Stimulated activated CD8-positive, alpha-beta memory T cell treated with anti-CD3 and anti-CD28 coated beads, Interleukin-7, amount 100 ng/mL, for 24 hours (primary cell): ENCODE data around the gene PORCN.
"Not testable (repeated sequence)": the region's sequence is repeated elsewhere in the genome, so short reads cannot be mapped to it uniquely, and the experiment has no call there.

ENCODE experiments used
- DNase-seq: peaks from one replicate; pipeline ENCODE4 v3.0.0-alpha.2; 2020; ENCODE audit warnings: low read depth

The PORCN gene

DNA sequence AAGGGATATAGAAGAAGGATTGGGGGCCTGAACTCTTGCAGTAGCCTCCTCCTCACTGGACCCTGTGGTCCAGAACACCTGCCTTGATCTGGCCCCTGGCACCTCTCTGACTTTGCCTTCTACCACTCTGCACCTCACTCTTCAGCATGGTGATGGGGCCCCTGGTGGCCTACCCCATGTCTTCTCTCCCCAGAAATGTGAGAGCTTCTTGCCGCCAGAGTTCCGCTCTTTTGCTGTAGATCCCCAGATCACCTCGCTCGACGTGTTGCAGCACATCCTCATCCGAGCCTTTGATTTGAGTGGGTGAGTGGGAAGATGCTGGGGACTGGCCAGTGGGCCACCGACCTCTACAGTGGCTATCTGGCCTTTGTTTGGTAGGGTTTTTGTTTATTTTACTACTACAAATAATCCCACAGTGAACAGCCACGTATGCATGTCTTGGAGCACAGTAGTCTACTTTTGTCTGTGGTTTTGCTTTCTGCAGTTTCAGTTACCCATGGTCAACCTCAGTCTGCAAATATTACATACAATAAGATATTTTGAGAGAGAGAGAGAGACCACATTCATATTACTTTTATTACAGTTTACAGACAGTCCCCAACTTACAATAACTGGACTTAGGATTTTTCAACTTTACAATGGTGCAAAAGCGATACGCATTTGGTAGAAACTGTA, 32.5 kb downstream of the PORCN start:
- DNase-seq: no peak

DNA sequence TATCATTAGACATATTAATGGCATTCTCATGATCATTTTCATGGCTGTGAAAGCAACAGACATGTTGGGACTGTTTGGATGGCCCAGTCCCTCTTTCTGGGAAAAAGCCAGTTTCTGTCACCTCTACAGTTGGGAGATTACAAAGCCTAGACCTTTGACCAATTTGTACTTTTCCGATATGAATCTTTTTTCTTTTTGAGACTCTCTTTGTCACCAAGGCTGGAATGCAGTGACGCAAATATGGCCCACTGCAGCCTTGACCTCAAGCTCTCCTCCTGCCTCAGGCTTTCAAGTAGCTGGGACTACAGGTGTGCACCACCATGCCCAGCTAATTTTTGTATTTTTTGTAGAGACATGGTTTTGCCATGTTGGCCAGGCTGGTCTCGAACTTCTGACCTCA, 40.1 kb downstream of the PORCN start:
- DNase-seq: no peak

GRCh38 chrX:48555731-48556325, 47.0 kb downstream of the PORCN start:
- not testable (repeated sequence) for DNase-seq

DNA sequence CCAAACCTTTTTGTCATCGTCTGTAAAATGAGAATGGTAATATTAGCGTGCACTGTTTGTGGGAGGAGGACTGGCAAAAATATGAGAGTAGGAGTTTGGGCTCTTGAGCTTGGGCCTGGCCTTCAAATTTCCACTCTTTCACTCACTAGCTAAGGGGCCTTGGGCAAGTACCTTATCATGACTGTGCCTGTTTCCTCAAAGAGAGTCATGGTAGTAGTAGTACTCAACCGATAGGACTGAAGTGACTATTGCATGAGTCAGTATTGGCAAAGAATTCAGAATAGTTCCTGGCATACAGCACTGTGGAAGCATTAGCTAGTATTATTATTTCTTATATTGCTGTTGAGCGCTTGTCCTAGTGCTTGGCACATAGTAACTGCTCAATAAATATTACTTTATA, 49.5 kb downstream of the PORCN start:
- DNase-seq: no peak

DNA sequence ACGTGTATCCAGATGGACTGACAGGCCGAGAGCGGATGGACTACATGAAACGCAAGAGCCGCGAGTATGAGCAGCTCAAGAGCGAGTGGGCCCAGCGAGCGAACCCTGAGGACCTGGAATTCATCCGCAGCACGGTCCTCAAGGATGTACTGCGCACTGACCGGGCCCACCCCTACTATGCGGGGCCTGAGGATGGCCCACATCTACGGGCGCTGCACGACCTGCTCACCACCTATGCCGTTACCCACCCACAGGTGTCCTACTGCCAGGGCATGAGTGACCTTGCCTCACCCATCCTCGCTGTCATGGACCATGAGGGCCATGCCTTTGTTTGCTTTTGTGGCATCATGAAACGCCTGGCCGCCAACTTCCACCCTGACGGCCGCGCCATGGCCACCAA, 50.8 kb downstream of the PORCN start:
- DNase-seq: no peak

DNA sequence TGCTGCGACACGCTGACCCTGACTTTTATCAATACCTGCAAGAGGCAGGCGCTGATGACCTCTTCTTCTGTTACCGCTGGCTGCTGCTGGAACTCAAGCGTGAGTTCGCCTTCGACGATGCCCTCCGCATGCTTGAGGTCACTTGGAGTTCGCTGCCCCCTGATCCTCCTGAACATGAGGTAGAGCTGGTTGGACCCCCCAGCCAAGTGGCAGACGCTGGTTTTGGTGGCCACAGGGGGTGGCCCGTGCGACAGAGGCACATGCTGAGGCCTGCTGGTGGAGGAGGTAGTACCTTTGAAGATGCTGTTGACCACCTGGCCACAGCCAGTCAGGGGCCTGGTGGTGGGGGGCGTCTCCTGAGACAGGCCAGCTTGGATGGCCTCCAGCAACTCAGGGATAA, 51.3 kb downstream of the PORCN start:
- DNase-seq: no peak

GRCh38 chrX:48560681-48561080, 51.9 kb downstream of the PORCN start:
- DNase-seq: no peak

GRCh38 chrX:48569958-48570357, 61.2 kb downstream of the PORCN start:
- no peak for DNase-seq
